A549 (cell line): ENCODE data around the gene DRD2. TPM values are rescaled to one million over a fixed set of nuclear protein-coding genes. Genes with fewer than 3 reads are reported as not detected.

Source experiments
- ATAC-seq, 2 experiments: fragments of 200-7000 bp in 1 of 2; fragments of >200 bp in 1 of 2; cut with Nextera tagmentation in 1 of 2; cut with Tn5 transposase in 1 of 2; 3 replicates each; pipeline versions ENCODE4 v1.8.0 to v1.9.1; 2018 to 2020; ENCODE audit warnings: mild to moderate bottlenecking in 1 of 2, moderate library complexity in 1 of 2
- CTCF ChIA-PET: fragments of 300-600 bp; sonication (Branson Sonifier 250); formaldehyde crosslinking; extraction: SDS; loops from one replicate; lab custom pipeline; 2021; ENCODE audit warnings: antibody characterized with exemption, inconsistent platforms; lab: Yijun Ruan, JAX
- POLR2A ChIA-PET: fragments of 350-600 bp; formaldehyde crosslinking; extraction: SDS; loops from one replicate; lab custom pipeline; 2021; ENCODE audit warnings: antibody characterized with exemption, inconsistent platforms; lab: Yijun Ruan, JAX
- DNase-seq, 2 experiments: peaks; one replicate each; pipeline versions ENCODE4 v3.0.0 to v3.0.0-alpha.2; 2011 to 2016; ENCODE audit warnings: low read depth in 1 of 2, low spot score in 1 of 2
- FAIRE-seq: peaks from 2 replicates; lab custom pipeline; 2011; peaks lifted over from hg19 to GRCh38; lab: Jason Lieb, UNC
- H3K27ac ChIP-seq, 2 experiments: fragments of >200 bp; sonication (Bioruptor Twin); formaldehyde crosslinking; 3 replicates each; pipeline ENCODE4 v1.5.1; 2016 to 2017
- H3K4me1 ChIP-seq: fragments of >200 bp; sonication (Bioruptor Twin); formaldehyde crosslinking; 3 replicates; pipeline ENCODE4 v1.6.1; 2016
- H3K4me2 ChIP-seq: fragments of >200 bp; sonication (Bioruptor Twin); formaldehyde crosslinking; 3 replicates; pipeline ENCODE4 v1.6.1; 2016
- H3K4me3 ChIP-seq: fragments of >200 bp; sonication (Bioruptor Twin); formaldehyde crosslinking; 3 replicates; pipeline ENCODE4 v1.5.1; 2016
- H3K9me3 ChIP-seq: fragments of >200 bp; sonication (Bioruptor Twin); formaldehyde crosslinking; 3 replicates; pipeline ENCODE4 v1.6.1; 2016
- ATOH8 ChIP-seq: fragments of 250-450 bp; sonication (Bioruptor Pico); IDR thresholded peaks from 2 replicates; pipeline ENCODE4 v1.5.0; 2020; ENCODE audit warnings: low read depth, mild to moderate bottlenecking, moderate library complexity
- CBX2 ChIP-seq: fragments of 200-600 bp; sonication (generic); IDR thresholded peaks from 2 replicates; pipeline ENCODE4 v1.6.1; 2016; ENCODE audit warnings: low read depth, mild to moderate bottlenecking, borderline replicate concordance
- CEBPB ChIP-seq, 2 experiments: fragments of >200 bp in 1 of 2; sonication (Bioruptor Twin) in 1 of 2; formaldehyde crosslinking in 1 of 2; IDR thresholded peaks; 2 replicates each; pipeline ENCODE4 v1.6.1; 2012 to 2016
- CHD2 ChIP-seq: fragments of 150-350 bp; IDR thresholded peaks from 2 replicates; pipeline ENCODE4 v1.6.1; 2014; ENCODE audit warnings: low read length; ENCODE audit not compliant: partially characterized antibody
- E2F6 ChIP-seq: IDR thresholded peaks from 2 replicates; pipeline ENCODE4 v1.6.1; 2012; ENCODE audit warnings: low read depth, borderline replicate concordance
- ESRRA ChIP-seq: fragments of 150-350 bp; IDR thresholded peaks from 2 replicates; pipeline ENCODE4 v1.6.1; 2014; ENCODE audit warnings: mild to moderate bottlenecking, low read length, borderline replicate concordance
- HES2 ChIP-seq: fragments of >200 bp; sonication (Bioruptor Twin); formaldehyde crosslinking; IDR thresholded peaks from 2 replicates; pipeline ENCODE4 v1.6.1; 2016
- HOXB13 ChIP-seq: fragments of 250-450 bp; sonication (Bioruptor Pico); IDR thresholded peaks from 2 replicates; pipeline ENCODE4 v1.5.0; 2020; ENCODE audit warnings: low read depth, mild to moderate bottlenecking, moderate library complexity
- HOXB5 ChIP-seq: fragments of 250-450 bp; sonication (Bioruptor Pico); IDR thresholded peaks from 2 replicates; pipeline ENCODE4 v1.5.0; 2020; ENCODE audit warnings: mild to moderate bottlenecking, moderate library complexity
- JUN ChIP-seq, 2 experiments: fragments of >200 bp; sonication (Bioruptor Twin); formaldehyde crosslinking; IDR thresholded peaks; 2 replicates in 1 of 2; 3 replicates in 1 of 2; pipeline ENCODE4 v1.6.1; 2016 to 2017
- JUNB ChIP-seq: fragments of >200 bp; sonication (Bioruptor Twin); formaldehyde crosslinking; IDR thresholded peaks from 2 replicates; pipeline ENCODE4 v1.6.1; 2016
- KDM5A ChIP-seq: fragments of 200-600 bp; sonication (generic); IDR thresholded peaks from 2 replicates; pipeline ENCODE4 v1.6.1; 2016; ENCODE audit warnings: antibody characterized with exemption, mild to moderate bottlenecking
- MAFK ChIP-seq: fragments of 450-650 bp; IDR thresholded peaks from 2 replicates; pipeline ENCODE4 v1.6.1; 2014; ENCODE audit not compliant: partially characterized antibody
- MAZ ChIP-seq: fragments of 150-350 bp; IDR thresholded peaks from 2 replicates; pipeline ENCODE4 v1.6.1; 2014; ENCODE audit warnings: antibody characterized with exemption, low read depth, low read length, borderline replicate concordance
- RAD21 ChIP-seq, 2 experiments: fragments of >200 bp in 1 of 2; sonication (Bioruptor Twin) in 1 of 2; formaldehyde crosslinking in 1 of 2; IDR thresholded peaks in 1 of 2; conservative IDR thresholded peaks in 1 of 2; 2 replicates in 1 of 2; 3 replicates in 1 of 2; pipeline ENCODE4 v1.6.1; 2012 to 2018; ENCODE audit warnings: inconsistent platforms in 1 of 2
- RARB ChIP-seq: fragments of 250-450 bp; sonication (Bioruptor Pico); IDR thresholded peaks from 2 replicates; pipeline ENCODE4 v1.8.0; 2021; ENCODE audit warnings: mild to moderate bottlenecking, moderate library complexity
- RCOR1 ChIP-seq: fragments of 150-350 bp; IDR thresholded peaks from 2 replicates; pipeline ENCODE4 v1.6.1; 2014; ENCODE audit warnings: antibody characterized with exemption, low read length, low read depth
- REST ChIP-seq: fragments of 200-600 bp; sonication (generic); IDR thresholded peaks from 2 replicates; pipeline ENCODE4 v1.6.1; 2016; ENCODE audit warnings: antibody characterized with exemption, mild to moderate bottlenecking, moderate library complexity
- RFX5 ChIP-seq: fragments of 450-650 bp; IDR thresholded peaks from 2 replicates; pipeline ENCODE4 v1.7.1; 2014; ENCODE audit warnings: antibody characterized with exemption, mild to moderate bottlenecking, moderate library complexity
- RNF2 ChIP-seq: fragments of 200-600 bp; sonication (generic); IDR thresholded peaks from 2 replicates; pipeline ENCODE4 v1.6.1; 2016; ENCODE audit warnings: low read depth, mild to moderate bottlenecking, antibody characterized with exemption, moderate library complexity, borderline replicate concordance
- SREBF2 ChIP-seq: fragments of 450-650 bp; IDR thresholded peaks from 2 replicates; pipeline ENCODE4 v1.6.1; 2014; ENCODE audit warnings: mild to moderate bottlenecking, moderate library complexity
- ZSCAN20 ChIP-seq: fragments of 250-450 bp; sonication (Bioruptor Pico); IDR thresholded peaks from 2 replicates; pipeline ENCODE4 v1.8.0; 2022; ENCODE audit warnings: mild to moderate bottlenecking, moderate library complexity
- WGBS: methylation state at CpG from one replicate; pipeline ENCODE4 v1.1.6; 2017; ENCODE audit errors: missing lambda C conversion rate; 5-methylcytosine and 5-hydroxymethylcytosine counted together
- polyA plus RNA-seq, 4 experiments: library from polyadenylated mRNA; depleted of rRNA in 3 of 4; stranded (reverse); fragments of >200 nt; fragmentation: RNase III in 1 of 4; extraction: RNeasy Plus Mini Kit Qiagen cat#74134 plus additional on column Dnase treatment in 1 of 4; gene quantifications; 2 replicates in 3 of 4; 3 replicates in 1 of 4; pipeline ENCODE4 v1.2.3, GENCODE V29; 2011 to 2017

The DRD2 gene
- polyA plus RNA-seq, 2 of the 4 experiments (the other 2 are of a cell fraction), result not detected

- Histone ChIP-seq H3K4me1 (no peaks in the 10 kb centered on the region), H3K4me2 (no peak overlapping the region)
- ATAC-seq (no peak), DNase-seq (no peak)
- ChIA-PET POLR2A (no interaction called here), CTCF (no interaction called here)
- TF ChIP-seq RFX5 (no peak), MAFK (no peak), JUN (IDR thresholded peaks at IDR 0.05) (no peak), HOXB5 (CRISPR knock-in tag) (no peak), CBX2 (no peak), RNF2 (no peak), RCOR1 (no peak), JUNB (no peak), ZSCAN20 (CRISPR knock-in tag) (no peak), RAD21 (conservative IDR thresholded peaks at IDR 0.05 in 1 of 2, IDR thresholded peaks at IDR 0.05 in 1 of 2) (no peak)
- TF ChIP-seq, all 56 proteins: peak for 0
- no peak overlapping the region for H3K4me3 ChIP-seq
- no peaks in the 10 kb centered on the region for H3K9me3 ChIP-seq
- 72% methylated on average over 18 of the region's 21 CpGs for WGBS
- no peak for FAIRE-seq
- H3K27ac ChIP-seq, result no peak overlapping the region
Measured at GRCh38 chr11:113410414-113411135, 64.6 kb downstream of the DRD2 start.

GRCh38 chr11:113409526-113409925, 65.7 kb downstream of the DRD2 start:
- no peaks in the 10 kb centered on the region for H3K9me3 ChIP-seq
- WGBS, result 34% methylated on average over 2 of the region's 3 CpGs
- H3K4me1 ChIP-seq, result no peaks in the 10 kb centered on the region
- ATAC-seq, result no peak
- no peak for DNase-seq
- H3K27ac ChIP-seq, result no peak overlapping the region
- ChIA-PET CTCF (no interaction called here), POLR2A (no interaction called here)
- no peak overlapping the region for H3K4me2 ChIP-seq
- TF ChIP-seq HOXB13 (CRISPR knock-in tag) (no peak), MAZ (no peak), E2F6 (no peak), JUN (IDR thresholded peaks at IDR 0.05) (no peak), KDM5A (no peak), RARB (CRISPR knock-in tag) (no peak), CHD2 (no peak), SREBF2 (no peak), RAD21 (conservative IDR thresholded peaks at IDR 0.05 in 1 of 2, IDR thresholded peaks at IDR 0.05 in 1 of 2) (no peak), ESRRA (no peak), CBX2 (no peak), RNF2 (no peak), CEBPB (IDR thresholded peaks at IDR 0.05) (no peak), ATOH8 (CRISPR knock-in tag) (no peak)
- no peak overlapping the region for H3K4me3 ChIP-seq
- no peak for FAIRE-seq

GRCh38 chr11:113408887-113409286, 66.3 kb downstream of the DRD2 start:
- no peak overlapping the region for H3K4me2 ChIP-seq
- ATAC-seq (no peak), FAIRE-seq (no peak), DNase-seq (no peak)
- POLR2A ChIA-PET, result no interaction called here
- 66% methylated on average over 3 of the region's 9 CpGs for WGBS
- no peak overlapping the region for H3K27ac ChIP-seq
- no peaks in the 10 kb centered on the region for H3K9me3 ChIP-seq
- no peaks in the 10 kb centered on the region for H3K4me1 ChIP-seq
- no peak overlapping the region for H3K4me3 ChIP-seq
- CTCF ChIA-PET, result no interaction called here
- no peak for TF ChIP-seq REST
- TF ChIP-seq CBX2, result no peak
- TF ChIP-seq MAZ, result no peak
- no peak for TF ChIP-seq HES2
